Mesendoderm (in vitro differentiated cells): ENCODE measurements around the gene TAPT1.

ENCODE experiments used
- DNase-seq: peaks from one replicate; pipeline ENCODE4 v3.0.0; 2013
- H2AK5ac ChIP-seq: 2 replicates; pipeline ENCODE4 v1.6.1; 2013; ENCODE audit warnings: low read length, inconsistent platforms
- H2BK120ac ChIP-seq: 2 replicates; pipeline ENCODE4 v1.6.1; 2013; ENCODE audit warnings: low read depth, mild to moderate bottlenecking, low read length, moderate library complexity, mixed read lengths
- H2BK15ac ChIP-seq: replicated peaks from 2 replicates; pipeline ENCODE4 v1.6.1; 2013; ENCODE audit warnings: low read depth, mild to moderate bottlenecking, moderate library complexity
- H2BK5ac ChIP-seq: 2 replicates; pipeline ENCODE4 v1.6.1; 2013; ENCODE audit warnings: low read length, inconsistent platforms
- H3K18ac ChIP-seq: 2 replicates; pipeline ENCODE4 v1.6.1; 2013; ENCODE audit warnings: mild to moderate bottlenecking, low read length, mixed read lengths
- H3K23ac ChIP-seq: one replicate; pipeline ENCODE4 v1.6.1; 2013; ENCODE audit warnings: low read length
- H3K27ac ChIP-seq: 2 replicates; pipeline ENCODE4 v1.5.1; 2013; ENCODE audit warnings: low read depth, mild to moderate bottlenecking, inconsistent platforms, low read length, moderate library complexity
- H3K27me3 ChIP-seq: 2 replicates; pipeline ENCODE4 v1.6.1; 2013; ENCODE audit warnings: low read length, control low read depth, mild to moderate bottlenecking, inconsistent platforms; ENCODE audit not compliant: insufficient read depth, poor library complexity
- H3K36me3 ChIP-seq: 2 replicates; pipeline ENCODE4 v1.6.1; 2013; ENCODE audit warnings: low read length, inconsistent platforms; ENCODE audit not compliant: control insufficient read depth, insufficient read depth
- H3K4ac ChIP-seq: one replicate; pipeline ENCODE4 v1.6.1; 2013; ENCODE audit warnings: low read depth, mild to moderate bottlenecking, low read length, moderate library complexity
- H3K4me1 ChIP-seq: 2 replicates; pipeline ENCODE4 v1.6.1; 2013; ENCODE audit warnings: low read depth, low read length, inconsistent platforms; ENCODE audit not compliant: control insufficient read depth
- H3K4me2 ChIP-seq: 2 replicates; pipeline ENCODE4 v1.6.1; 2013; ENCODE audit warnings: low read length
- H3K4me3 ChIP-seq: 2 replicates; pipeline ENCODE4 v1.5.1; 2013; ENCODE audit warnings: mild to moderate bottlenecking, low read length
- H3K56ac ChIP-seq: one replicate; pipeline ENCODE4 v1.6.1; 2013; ENCODE audit warnings: low read length
- H3K79me1 ChIP-seq: 2 replicates; pipeline ENCODE4 v1.6.1; 2013; ENCODE audit warnings: low read length, inconsistent platforms
- H3K79me2 ChIP-seq: 2 replicates; pipeline ENCODE4 v1.6.1; 2013; ENCODE audit warnings: mild to moderate bottlenecking, low read length; ENCODE audit not compliant: control insufficient read depth, insufficient read depth
- H3K9ac ChIP-seq: 2 replicates; pipeline ENCODE4 v1.6.1; 2013; ENCODE audit warnings: low read length, inconsistent platforms
- H4K5ac ChIP-seq: one replicate; pipeline ENCODE4 v1.6.1; 2013; ENCODE audit warnings: low read length
- H4K8ac ChIP-seq: one replicate; pipeline ENCODE4 v1.6.1; 2013; ENCODE audit warnings: low read depth, mild to moderate bottlenecking, control low read depth, low read length, moderate library complexity
- WGBS: extraction: QIAGEN DNeasy Blood & Tissue Kit; methylation state at CpG from one replicate; pipeline ENCODE4 v1.1.7; 2013; ENCODE audit warnings: low lambda C conversion rate, missing lambda C conversion rate; ENCODE audit not compliant: insufficient coverage; ENCODE audit errors: extremely low coverage; 5-methylcytosine and 5-hydroxymethylcytosine counted together

TAPT1 gene

GRCh38 chr4:16226816-16227461 is 668 bp upstream of the TAPT1 start:
- Histone ChIP-seq H2BK5ac (no peak overlapping the region), H3K36me3 (no peaks in the 10 kb centered on the region), H3K79me1 (peaks cover 3% of the 10 kb centered on the region), H3K4me2 (peak overlapping the region; percentile 83), H3K56ac (peak overlapping the region; percentile 93), H4K5ac (no peak overlapping the region), H3K9ac (peak overlapping the region; percentile 87), H3K4me1 (peaks cover 4% of the 10 kb centered on the region), H3K23ac (no peak overlapping the region), H2BK15ac (no peak overlapping the region), H2AK5ac (no peak overlapping the region), H2BK120ac (peak overlapping the region; percentile 13), H3K27ac (peak overlapping the region; percentile 98), H3K18ac (peak overlapping the region; percentile 95), H3K27me3 (no peaks in the 10 kb centered on the region), H3K4me3 (peak overlapping the region; percentile 76), H3K4ac (peak overlapping the region; percentile 73), H4K8ac (peak overlapping the region; percentile 65), H3K79me2 (peaks cover 6% of the 10 kb centered on the region)
- no CpG with 5 or more reads among the region's 57 CpGs for WGBS
- peak; percentile 67 for DNase-seq

GRCh38 chr4:16225167-16225862 is 956 bp downstream of the TAPT1 start:
- no peak overlapping the region for H4K5ac ChIP-seq
- H3K4me2 ChIP-seq = peak overlapping the region; percentile 66
- H3K79me1 ChIP-seq = peaks cover 3% of the 10 kb centered on the region
- H3K4me1 ChIP-seq = peaks cover 4% of the 10 kb centered on the region
- no CpG with 5 or more reads among the region's 6 CpGs for WGBS
- H3K56ac ChIP-seq = peak overlapping the region; percentile 69
- H3K9ac ChIP-seq = peak overlapping the region; percentile 79
- H4K8ac ChIP-seq = no peak overlapping the region
- peak overlapping the region; percentile 41 for H3K4me3 ChIP-seq
- no peak overlapping the region for H3K4ac ChIP-seq
- no peak for DNase-seq
- H2BK120ac ChIP-seq = no peak overlapping the region
- H3K36me3 ChIP-seq = no peaks in the 10 kb centered on the region
- H3K27me3 ChIP-seq = no peaks in the 10 kb centered on the region
- H3K27ac ChIP-seq = no peak overlapping the region
- no peak overlapping the region for H2BK5ac ChIP-seq
- H2BK15ac ChIP-seq = no peak overlapping the region
- H3K18ac ChIP-seq = peak overlapping the region; percentile 95
- H3K23ac ChIP-seq = no peak overlapping the region
- H3K79me2 ChIP-seq = peaks cover 6% of the 10 kb centered on the region
- H2AK5ac ChIP-seq = no peak overlapping the region

- Histone ChIP-seq H3K9ac (peak overlapping the region; percentile 39), H4K5ac (no peak overlapping the region), H3K36me3 (no peaks in the 10 kb centered on the region), H3K4me3 (no peak overlapping the region), H2BK5ac (no peak overlapping the region), H3K27ac (no peak overlapping the region), H2BK15ac (no peak overlapping the region), H3K27me3 (no peaks in the 10 kb centered on the region), H3K4me2 (no peak overlapping the region), H3K79me1 (peaks cover 6% of the 10 kb centered on the region), H2AK5ac (no peak overlapping the region), H3K4me1 (peaks cover 4% of the 10 kb centered on the region), H4K8ac (no peak overlapping the region), H3K18ac (peak overlapping the region; percentile 33), H3K23ac (no peak overlapping the region), H3K56ac (peak overlapping the region; percentile 58), H3K4ac (no peak overlapping the region), H3K79me2 (peaks cover 6% of the 10 kb centered on the region), H2BK120ac (no peak overlapping the region)
- peak; percentile 82 for DNase-seq
- no CpG with 5 or more reads among the region's 6 CpGs for WGBS
Observed at GRCh38 chr4:16224264-16225166, 1.8 kb downstream of the TAPT1 start.

GRCh38 chr4:16222957-16223527 is 3.2 kb downstream of the TAPT1 start:
- no peak overlapping the region for H2AK5ac ChIP-seq
- H2BK15ac ChIP-seq = no peak overlapping the region
- DNase-seq = no peak
- no peaks in the 10 kb centered on the region for H3K36me3 ChIP-seq
- peaks cover 6% of the 10 kb centered on the region for H3K79me1 ChIP-seq
- no peak overlapping the region for H3K18ac ChIP-seq
- peaks cover 6% of the 10 kb centered on the region for H3K79me2 ChIP-seq
- H3K4ac ChIP-seq = no peak overlapping the region
- no peak overlapping the region for H3K56ac ChIP-seq
- H3K23ac ChIP-seq = no peak overlapping the region
- no peak overlapping the region for H4K8ac ChIP-seq
- H3K27ac ChIP-seq = no peak overlapping the region
- H3K27me3 ChIP-seq = no peaks in the 10 kb centered on the region
- no peak overlapping the region for H3K9ac ChIP-seq
- no peak overlapping the region for H3K4me3 ChIP-seq
- no peak overlapping the region for H4K5ac ChIP-seq
- H3K4me2 ChIP-seq = no peak overlapping the region
- peaks cover 4% of the 10 kb centered on the region for H3K4me1 ChIP-seq
- H2BK5ac ChIP-seq = no peak overlapping the region
- H2BK120ac ChIP-seq = no peak overlapping the region

- H3K9ac ChIP-seq = no peak overlapping the region
- H3K4me2 ChIP-seq = no peak overlapping the region
- no peak overlapping the region for H2BK15ac ChIP-seq
- no peak overlapping the region for H2AK5ac ChIP-seq
- H3K36me3 ChIP-seq = no peaks in the 10 kb centered on the region
- H3K4me1 ChIP-seq = no peaks in the 10 kb centered on the region
- H3K23ac ChIP-seq = no peak overlapping the region
- no peak overlapping the region for H2BK5ac ChIP-seq
- H3K79me2 ChIP-seq = peaks cover 6% of the 10 kb centered on the region
- no peak overlapping the region for H4K5ac ChIP-seq
- no peak overlapping the region for H3K27ac ChIP-seq
- H3K79me1 ChIP-seq = peaks cover 9% of the 10 kb centered on the region
- no peak overlapping the region for H3K56ac ChIP-seq
- no peak for DNase-seq
- no peak overlapping the region for H4K8ac ChIP-seq
- H2BK120ac ChIP-seq = no peak overlapping the region
- no peak overlapping the region for H3K4me3 ChIP-seq
- no peak overlapping the region for H3K4ac ChIP-seq
- H3K18ac ChIP-seq = no peak overlapping the region
- no peaks in the 10 kb centered on the region for H3K27me3 ChIP-seq
Observed at GRCh38 chr4:16218950-16219349, 7.3 kb downstream of the TAPT1 start.
